GM23248 (cell line): ENCODE data around the gene CAPN14.

Experiments
- EZH2 ChIP-seq: fragments of 200-600 bp; sonication (generic); IDR thresholded peaks from 2 replicates; pipeline ENCODE4 v1.6.1; 2018; ENCODE audit warnings: antibody characterized with exemption, mild to moderate bottlenecking; ENCODE audit not compliant: insufficient read depth, poor library complexity, severe bottlenecking
- EZH2phosphoT487 ChIP-seq: fragments of 200-600 bp; sonication (generic); IDR thresholded peaks from 2 replicates; pipeline ENCODE4 v1.6.1; 2018; ENCODE audit warnings: antibody characterized with exemption, moderate library complexity, mild to moderate bottlenecking, low read depth; ENCODE audit not compliant: insufficient read depth

DNA sequence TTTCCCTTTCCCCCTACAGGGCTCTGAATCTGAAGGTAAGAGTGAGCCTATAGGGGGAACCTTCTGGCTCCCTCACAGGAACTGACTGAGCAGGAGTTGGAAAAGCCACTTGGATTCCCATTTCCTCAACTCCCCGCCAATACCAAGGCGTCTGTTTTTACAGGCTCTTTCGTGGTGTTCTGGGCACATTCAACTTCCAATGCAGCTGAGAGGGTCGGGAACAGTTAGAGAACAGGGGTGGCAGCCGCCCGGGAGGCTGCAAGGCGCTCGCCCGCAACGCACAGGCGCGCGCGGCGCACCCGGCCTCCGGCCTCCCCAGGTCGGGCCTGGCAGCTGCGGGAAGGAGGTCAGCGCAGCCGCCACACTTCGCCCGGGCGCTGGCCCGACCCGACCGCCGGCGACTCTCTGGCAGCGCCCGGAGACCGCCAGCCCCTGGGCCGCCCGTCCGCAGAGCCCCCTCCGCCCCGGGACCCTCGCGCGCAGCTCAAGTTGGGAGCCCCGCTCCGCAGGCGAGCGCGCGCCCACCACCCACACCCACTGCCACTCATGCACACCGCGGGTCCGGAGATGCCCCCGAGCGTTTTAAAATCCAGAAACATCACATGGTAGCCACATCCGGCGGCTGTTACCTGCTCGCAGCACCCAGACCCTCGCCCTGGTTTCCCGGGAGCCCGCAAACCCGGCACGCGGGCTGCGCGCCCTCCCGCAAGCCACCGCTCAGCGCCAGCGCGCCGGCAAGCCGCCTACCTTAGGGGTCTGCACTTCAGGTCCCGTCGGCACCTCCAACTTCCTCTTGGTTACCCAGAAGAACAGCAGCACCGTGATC, 79.9 kb downstream of the CAPN14 start:
- peak; percentile 15 for TF ChIP-seq EZH2
- TF ChIP-seq EZH2phosphoT487 = no peak
